GM12878 (cell line): Measurements from ENCODE around the gene GATA3. TPM values are rescaled to one million over a fixed set of nuclear protein-coding genes. Genes with fewer than 3 reads are reported as not detected.

Experiments
- ASH2L ChIP-seq: fragments of 300-600, 200-600 bp; sonication (generic); IDR thresholded peaks from 2 replicates; pipeline ENCODE4 v1.6.1; 2017; ENCODE audit warnings: low read depth, mild to moderate bottlenecking, borderline replicate concordance
- BCL11A ChIP-seq: IDR thresholded peaks from 2 replicates; pipeline ENCODE4 v1.6.1; 2011; ENCODE audit warnings: low read depth, low read length
- BCL3 ChIP-seq: IDR thresholded peaks from 2 replicates; pipeline ENCODE4 v1.6.1; 2011; ENCODE audit warnings: borderline replicate concordance, low read depth, mild to moderate bottlenecking, moderate library complexity, low read length; ENCODE audit not compliant: insufficient read depth, poor library complexity, severe bottlenecking
- BHLHE40 ChIP-seq, 2 experiments: fragments of 450-650 bp in 1 of 2; IDR thresholded peaks; 2 replicates each; pipeline ENCODE4 v1.6.1; 2011 to 2017; ENCODE audit warnings: low read depth in 2 of 2, borderline replicate concordance in 1 of 2, improper control_type of control experiment in 1 of 2, low read length in 1 of 2, mild to moderate bottlenecking in 1 of 2
- BRCA1 ChIP-seq: IDR thresholded peaks from 2 replicates; pipeline ENCODE4 v1.6.1; 2011; ENCODE audit warnings: low read depth, low read length, improper control_type of control experiment
- CBX5 ChIP-seq: sonication (generic); IDR thresholded peaks from 2 replicates; pipeline ENCODE4 v1.6.1; 2016; ENCODE audit warnings: low read depth, moderate library complexity, mild to moderate bottlenecking, inconsistent platforms
- CEBPB ChIP-seq, 2 experiments: fragments of 150-350 bp in 1 of 2; IDR thresholded peaks; 2 replicates each; pipeline ENCODE4 v1.6.1; 2012 to 2014; ENCODE audit warnings: low read depth in 2 of 2, low read length in 2 of 2, borderline replicate concordance in 1 of 2, inconsistent platforms in 1 of 2
- CEBPZ ChIP-seq: fragments of 150-350 bp; IDR thresholded peaks from 2 replicates; pipeline ENCODE4 v1.6.1; 2016; ENCODE audit warnings: low read depth, low read length
- CTCF ChIP-seq, 3 experiments: IDR thresholded peaks in 2 of 3; conservative IDR thresholded peaks in 1 of 3; 2 replicates each; pipeline ENCODE4 v1.5.1; 2011; ENCODE audit warnings: low read depth in 3 of 3, low read length in 3 of 3, mild to moderate bottlenecking in 3 of 3, control low read depth in 2 of 3, moderate library complexity in 2 of 3, inconsistent platforms in 1 of 3, mixed read lengths in 1 of 3; ENCODE audit not compliant: control insufficient read depth in 2 of 3, insufficient read depth in 1 of 3; ENCODE audit errors: extremely low read depth in 1 of 3
- E2F4 ChIP-seq: IDR thresholded peaks from 2 replicates; pipeline ENCODE4 v1.6.1; 2012; ENCODE audit warnings: low read depth, low read length, improper control_type of control experiment
- IRF3 ChIP-seq: fragments of 450-650 bp; IDR thresholded peaks from 2 replicates; pipeline ENCODE4 v1.6.1; 2014; ENCODE audit warnings: mild to moderate bottlenecking
- NFIC ChIP-seq: IDR thresholded peaks from 2 replicates; pipeline ENCODE4 v1.6.1; 2012; ENCODE audit warnings: low read depth, mild to moderate bottlenecking, inconsistent platforms, low read length, moderate library complexity
- NR2F1 ChIP-seq: fragments of 450-650 bp; conservative IDR thresholded peaks from 2 replicates; pipeline ENCODE4 v1.6.1; 2017; ENCODE audit warnings: mild to moderate bottlenecking
- PBX3 ChIP-seq: IDR thresholded peaks from 2 replicates; pipeline ENCODE4 v1.6.1; 2011; ENCODE audit warnings: mild to moderate bottlenecking, low read depth, low read length, moderate library complexity; ENCODE audit not compliant: insufficient replicate concordance
- POU2F2 ChIP-seq: IDR thresholded peaks from 3 replicates; pipeline ENCODE4 v1.6.1; 2011; ENCODE audit warnings: low read depth, mild to moderate bottlenecking, low read length, borderline replicate concordance
- TCF7 ChIP-seq: IDR thresholded peaks from 2 replicates; pipeline ENCODE4 v1.6.1; 2014; ENCODE audit warnings: antibody characterized with exemption, borderline replicate concordance
- polyA plus RNA-seq, 11 experiments: library from polyadenylated mRNA; depleted of rRNA in 4 of 11; unstranded in 6 of 11; stranded (reverse) in 5 of 11; fragments of >200 nt; fragmentation: Nextera tagmentation in 4 of 11; fragmentation: Illumina TruSeq in 1 of 11; extraction: Ambion mirVana in 4 of 11; extraction: Trizol in 1 of 11; gene quantifications; 1 replicate in 1 of 11; 2 replicates in 10 of 11; pipeline versions ENCODE4 v1.2.1 to v1.2.3, GENCODE V29; 2011 to 2016; ENCODE audit warnings: inconsistent platforms in 2 of 11, missing spikeins in 2 of 11, low read depth in 1 of 11
- total RNA-seq, 4 experiments: library from RNA; depleted of rRNA in 3 of 4; stranded (reverse); fragments of >200 nt in 3 of 4; fragmentation: Illumina TruSeq in 1 of 4; extraction: Trizol in 1 of 4; gene quantifications; 2 replicates each; pipeline versions ENCODE4 v1.2.1 to v1.2.3, GENCODE V29; 2013 to 2021

GATA3 gene
- total and polyA plus RNA-seq, 10 of the 15 experiments (the other 5 are each of a cell fraction or from before 2014, with no cell fraction given), result 0.08 to 0.80 (median 0.29) TPM

- TF ChIP-seq BCL3 (no peak), NR2F1 (no peak), BCL11A (no peak), CBX5 (0 out of 2 replicates have a peak, but pooled peaks have one; percentile 4), IRF3 (no peak), ASH2L (no peak), CEBPB (IDR thresholded peaks at IDR 0.05; ENCODE audit: borderline replicate concordance in 1 of 2, low read depth in 2 of 2, low read length in 2 of 2) (no peak), E2F4 (no peak), CEBPZ (no peak), PBX3 (no peak), NFIC (peak; percentile 61), BRCA1 (no peak), POU2F2 (0 out of 3 replicates have a peak, but pooled peaks have one; percentile 22), CTCF (IDR thresholded peaks at IDR 0.05 in 2 of 3, conservative IDR thresholded peaks at IDR 0.05 in 1 of 3; ENCODE audit: control insufficient read depth in 2 of 3, extremely low read depth in 1 of 3, insufficient read depth in 1 of 3, low read depth in 3 of 3, low read length in 3 of 3) (no peak), BHLHE40 (IDR thresholded peaks at IDR 0.05; ENCODE audit: borderline replicate concordance in 1 of 2, low read depth in 2 of 2, low read length in 1 of 2) (peak; percentile 80 to 82), TCF7 (no peak)
Observed at GRCh38 chr10:8060010-8060703, 5.7 kb downstream of the GATA3 start (continued).
